ENCODE measurements around the gene XRRA1. TPM values are rescaled to one million over a fixed set of nuclear protein-coding genes. Genes with fewer than 3 reads are reported as not detected.
"Not testable (repeated sequence)": the region's sequence is repeated elsewhere in the genome, so short reads cannot be mapped to it uniquely, and the experiment has no call there.

Gene XRRA1
- total RNA-seq, 1 experiment from 2014 or later: 56.3 TPM

- Histone ChIP-seq H2AFZ (ENCODE audit: low read length) (no peak overlapping the region), H3K4me2 (ENCODE audit: low read depth, low read length, poor library complexity, severe bottlenecking) (no peak overlapping the region), H3K9me3 (ENCODE audit: low read length) (no peaks in the 10 kb centered on the region), H3K27ac (ENCODE audit: low read length) (no peak overlapping the region), H3K9me2 (replicated peaks; ENCODE audit: insufficient read depth, low read length) (no peaks in the 10 kb centered on the region), H3K4me1 (ENCODE audit: low read length) (peaks cover 16% of the 10 kb centered on the region), H3K4me3 (ENCODE audit: low read length) (no peak overlapping the region), H3K27me3 (ENCODE audit: low read length) (no peaks in the 10 kb centered on the region), H3K9ac (ENCODE audit: low read length) (no peak overlapping the region), H4K20me1 (ENCODE audit: insufficient read depth, low read depth, low read length) (no peaks in the 10 kb centered on the region), H3K36me3 (ENCODE audit: insufficient read depth, low read length) (peaks cover 16% of the 10 kb centered on the region; the same call in 1 of the 2 replicates), H3K79me2 (ENCODE audit: low read length) (peaks cover 11% of the 10 kb centered on the region)
- DNase-seq: no peak
Measured at GRCh38 chr11:74984070-74984469, 35.2 kb upstream of the XRRA1 start.

- Histone ChIP-seq H3K4me2 (ENCODE audit: low read depth, low read length, poor library complexity, severe bottlenecking) (no peak overlapping the region), H3K4me1 (ENCODE audit: low read length) (peaks cover 5% of the 10 kb centered on the region), H2AFZ (ENCODE audit: low read length) (no peak overlapping the region), H3K9me2 (replicated peaks; ENCODE audit: insufficient read depth, low read length) (no peaks in the 10 kb centered on the region), H4K20me1 (ENCODE audit: insufficient read depth, low read depth, low read length) (no peaks in the 10 kb centered on the region), H3K79me2 (ENCODE audit: low read length) (peaks cover 8% of the 10 kb centered on the region), H3K36me3 (ENCODE audit: insufficient read depth, low read length) (peaks cover 31% of the 10 kb centered on the region), H3K27ac (ENCODE audit: low read length) (no peak overlapping the region), H3K4me3 (ENCODE audit: low read length) (no peak overlapping the region), H3K9ac (ENCODE audit: low read length) (no peak overlapping the region), H3K27me3 (ENCODE audit: low read length) (no peaks in the 10 kb centered on the region), H3K9me3 (ENCODE audit: low read length) (no peaks in the 10 kb centered on the region)
- DNase-seq: no peak
Measured at GRCh38 chr11:74981888-74982287, 33.0 kb upstream of the XRRA1 start.

GRCh38 chr11:74980634-74981033 lies 31.7 kb upstream of the XRRA1 start:
- DNase-seq: peak; percentile 37
- peaks cover 12% of the 10 kb centered on the region for H3K79me2 ChIP-seq (ENCODE audit: low read length)
- H3K4me2 ChIP-seq (ENCODE audit: low read depth, low read length, poor library complexity, severe bottlenecking): no peak overlapping the region
- H3K9ac ChIP-seq (ENCODE audit: low read length): no peak overlapping the region
- H3K9me3 ChIP-seq (ENCODE audit: low read length): no peaks in the 10 kb centered on the region
- H3K27ac ChIP-seq (ENCODE audit: low read length): peak overlapping the region; percentile 3; the same call in 1 of the 2 replicates
- no peaks in the 10 kb centered on the region for H4K20me1 ChIP-seq (ENCODE audit: insufficient read depth, low read depth, low read length)
- no peaks in the 10 kb centered on the region for H3K9me2 ChIP-seq (replicated peaks; ENCODE audit: insufficient read depth, low read length)
- no peaks in the 10 kb centered on the region for H3K4me1 ChIP-seq (ENCODE audit: low read length)
- H2AFZ ChIP-seq (ENCODE audit: low read length): no peak overlapping the region
- no peak overlapping the region for H3K4me3 ChIP-seq (ENCODE audit: low read length)
- H3K36me3 ChIP-seq (ENCODE audit: insufficient read depth, low read length): peaks cover 40% of the 10 kb centered on the region
- H3K27me3 ChIP-seq (ENCODE audit: low read length): no peaks in the 10 kb centered on the region

- H3K27ac ChIP-seq (ENCODE audit: low read length): no peak overlapping the region
- no peaks in the 10 kb centered on the region for H3K27me3 ChIP-seq (ENCODE audit: low read length)
- no peak overlapping the region for H2AFZ ChIP-seq (ENCODE audit: low read length)
- peaks cover 59% of the 10 kb centered on the region for H3K36me3 ChIP-seq (ENCODE audit: insufficient read depth, low read length)
- no peaks in the 10 kb centered on the region for H4K20me1 ChIP-seq (ENCODE audit: insufficient read depth, low read depth, low read length)
- H3K9me3 ChIP-seq (ENCODE audit: low read length): no peaks in the 10 kb centered on the region
- H3K4me1 ChIP-seq (ENCODE audit: low read length): no peaks in the 10 kb centered on the region
- peaks cover 32% of the 10 kb centered on the region for H3K79me2 ChIP-seq (ENCODE audit: low read length)
- H3K4me2 ChIP-seq (ENCODE audit: low read depth, low read length, poor library complexity, severe bottlenecking): no peak overlapping the region
- no peaks in the 10 kb centered on the region for H3K9me2 ChIP-seq (replicated peaks; ENCODE audit: insufficient read depth, low read length)
- H3K9ac ChIP-seq (ENCODE audit: low read length): no peak overlapping the region
- DNase-seq: no peak
- no peak overlapping the region for H3K4me3 ChIP-seq (ENCODE audit: low read length)
Measured at GRCh38 chr11:74978041-74978440, 29.1 kb upstream of the XRRA1 start.

- H3K4me3 ChIP-seq (ENCODE audit: low read length): no peak overlapping the region
- no peak overlapping the region for H3K9ac ChIP-seq (ENCODE audit: low read length)
- H3K36me3 ChIP-seq (ENCODE audit: insufficient read depth, low read length): peaks cover 73% of the 10 kb centered on the region; the same call in 1 of the 2 replicates
- H3K27me3 ChIP-seq (ENCODE audit: low read length): no peaks in the 10 kb centered on the region
- H3K79me2 ChIP-seq (ENCODE audit: low read length): peaks cover 83% of the 10 kb centered on the region
- H3K9me2 ChIP-seq (replicated peaks; ENCODE audit: insufficient read depth, low read length): no peaks in the 10 kb centered on the region
- no peak overlapping the region for H3K27ac ChIP-seq (ENCODE audit: low read length)
- no peaks in the 10 kb centered on the region for H3K4me1 ChIP-seq (ENCODE audit: low read length)
- no peaks in the 10 kb centered on the region for H3K9me3 ChIP-seq (ENCODE audit: low read length)
- H2AFZ ChIP-seq (ENCODE audit: low read length): no peak overlapping the region
- no peaks in the 10 kb centered on the region for H4K20me1 ChIP-seq (ENCODE audit: insufficient read depth, low read depth, low read length)
- DNase-seq: no peak
- H3K4me2 ChIP-seq (ENCODE audit: low read depth, low read length, poor library complexity, severe bottlenecking): no peak overlapping the region
Measured at GRCh38 chr11:74971424-74971823, 22.5 kb upstream of the XRRA1 start.

GRCh38 chr11:74970852-74971395 lies 22.0 kb upstream of the XRRA1 start:
- Histone ChIP-seq H3K9me2 (replicated peaks; ENCODE audit: insufficient read depth, low read length) (no peaks in the 10 kb centered on the region), H3K4me1 (ENCODE audit: low read length) (no peaks in the 10 kb centered on the region), H3K27ac (ENCODE audit: low read length) (no peak overlapping the region), H2AFZ (ENCODE audit: low read length) (no peak overlapping the region), H3K9ac (ENCODE audit: low read length) (no peak overlapping the region), H3K79me2 (ENCODE audit: low read length) (peaks cover 85% of the 10 kb centered on the region), H3K36me3 (ENCODE audit: insufficient read depth, low read length) (peaks cover 73% of the 10 kb centered on the region; the same call in 1 of the 2 replicates), H3K4me3 (ENCODE audit: low read length) (no peak overlapping the region), H3K4me2 (ENCODE audit: low read depth, low read length, poor library complexity, severe bottlenecking) (no peak overlapping the region), H4K20me1 (ENCODE audit: insufficient read depth, low read depth, low read length) (no peaks in the 10 kb centered on the region), H3K9me3 (ENCODE audit: low read length) (no peaks in the 10 kb centered on the region), H3K27me3 (ENCODE audit: low read length) (no peaks in the 10 kb centered on the region)
- DNase-seq: no peak

- Histone ChIP-seq H3K4me1 (ENCODE audit: low read length) (peaks cover 16% of the 10 kb centered on the region), H3K9ac (ENCODE audit: low read length) (no peak overlapping the region), H3K79me2 (ENCODE audit: low read length) (peaks cover 93% of the 10 kb centered on the region), H4K20me1 (ENCODE audit: insufficient read depth, low read depth, low read length) (peaks cover 10% of the 10 kb centered on the region; the same call in 1 of the 2 replicates), H3K4me2 (ENCODE audit: low read depth, low read length, poor library complexity, severe bottlenecking) (no peak overlapping the region), H3K9me3 (ENCODE audit: low read length) (no peaks in the 10 kb centered on the region), H3K9me2 (replicated peaks; ENCODE audit: insufficient read depth, low read length) (no peaks in the 10 kb centered on the region), H3K27me3 (ENCODE audit: low read length) (no peaks in the 10 kb centered on the region), H3K4me3 (ENCODE audit: low read length) (no peak overlapping the region), H2AFZ (ENCODE audit: low read length) (no peak overlapping the region), H3K36me3 (ENCODE audit: insufficient read depth, low read length) (peaks cover 61% of the 10 kb centered on the region; the same call in 1 of the 2 replicates), H3K27ac (ENCODE audit: low read length) (no peak overlapping the region)
- no peak for DNase-seq
Measured at GRCh38 chr11:74966651-74967050, 17.8 kb upstream of the XRRA1 start.

- H4K20me1 ChIP-seq (ENCODE audit: insufficient read depth, low read depth, low read length); DNase-seq; H2AFZ ChIP-seq (ENCODE audit: low read length); H3K4me2 ChIP-seq (ENCODE audit: low read depth, low read length, poor library complexity, severe bottlenecking); H3K9me3 ChIP-seq (ENCODE audit: low read length); H3K9me2 ChIP-seq (replicated peaks; ENCODE audit: insufficient read depth, low read length); H3K27me3 ChIP-seq (ENCODE audit: low read length); H3K4me3 ChIP-seq (ENCODE audit: low read length); H3K9ac ChIP-seq (ENCODE audit: low read length): not testable (repeated sequence)
- Histone ChIP-seq H3K4me1 (ENCODE audit: low read length) (peaks cover 58% of the 10 kb centered on the region), H3K79me2 (ENCODE audit: low read length) (peaks cover 100% of the 10 kb centered on the region), H3K36me3 (ENCODE audit: insufficient read depth, low read length) (peaks cover 32% of the 10 kb centered on the region; the same call in 1 of the 2 replicates), H3K27ac (ENCODE audit: low read length) (peak overlapping the region; percentile 19; the same call in 1 of the 2 replicates)
Measured at GRCh38 chr11:74960128-74960527, 11.2 kb upstream of the XRRA1 start.

Measured in Karpas-422 (cell line).